Measurements from ENCODE around the gene DNMT3B. TPM values are rescaled to one million over a fixed set of nuclear protein-coding genes. Genes with fewer than 3 reads are reported as not detected.
"Not testable (repeated sequence)": the region's sequence is repeated elsewhere in the genome, so short reads cannot be mapped to it uniquely, and the experiment has no call there.

Gene DNMT3B
- under 1 TPM; 0.38 to 0.56 TPM for total RNA-seq
- long read RNA-seq, donor 1, result 0 reads
- long read RNA-seq, donor 2, result 0 reads

- intact Hi-C loops (cut with DNase I), result loop anchor here in 1 of 2 donors (10.0 kb wide), 1 partner anchor 77 kb away; no protein-coding TSS in a partner anchor
- peak; percentile 91 for DNase-seq (ENCODE audit: low spot score)
Observed at GRCh38 chr20:32761831-32762753, at the start of gene DNMT3B. Gene DNMT3B (plus strand): TSS chr20:32762385. CDS start chr20:32780324, 17,939 bp downstream.

- intact Hi-C loops (cut with DNase I), result no loop called here
- DNase-seq (ENCODE audit: low spot score), result no peak
Observed at GRCh38 chr20:32718749-32719348, 43.3 kb upstream of the DNMT3B start.

- DNase-seq (ENCODE audit: low spot score), result peak; percentile 82
Observed at GRCh38 chr20:32727683-32728082, 34.5 kb upstream of the DNMT3B start.

GRCh38 chr20:32728435-32728834 is 33.8 kb upstream of the DNMT3B start:
- intact Hi-C loops (cut with DNase I), result not testable (repeated sequence)
- peak; percentile 9 for DNase-seq (ENCODE audit: low spot score)

More at GRCh38 chr20:32727683-32728082, 34.5 kb upstream of the DNMT3B start:
- intact Hi-C loops (cut with DNase I), result no loop called here

- DNase-seq (ENCODE audit: low spot score), result not testable (repeated sequence)
Observed at GRCh38 chr20:32729334-32729733, 32.9 kb upstream of the DNMT3B start.

GRCh38 chr20:32731882-32732266 is 30.3 kb upstream of the DNMT3B start:
- DNase-seq (ENCODE audit: low spot score), result no peak
- intact Hi-C loops (cut with DNase I), result no loop called here

More at GRCh38 chr20:32729334-32729733, 32.9 kb upstream of the DNMT3B start:
- intact Hi-C loops (cut with DNase I), result not testable (repeated sequence)

- intact Hi-C loops (cut with DNase I), result loop anchor here in 1 of 2 donors (2.0 kb wide), 1 partner anchor 73 kb away; no protein-coding TSS in a partner anchor
- DNase-seq (ENCODE audit: low spot score), result no peak
Observed at GRCh38 chr20:32737371-32738223, 24.6 kb upstream of the DNMT3B start.

GRCh38 chr20:32741151-32741550 is 21.0 kb upstream of the DNMT3B start:
- intact Hi-C loops (cut with DNase I), result no loop called here
- no peak for DNase-seq (ENCODE audit: low spot score)

- intact Hi-C loops (cut with DNase I), result no loop called here
- no peak for DNase-seq (ENCODE audit: low spot score)
Observed at GRCh38 chr20:32742322-32743236, 19.6 kb upstream of the DNMT3B start.

- intact Hi-C loops (cut with DNase I), result no loop called here
- DNase-seq (ENCODE audit: low spot score), result peak; percentile 90
Observed at GRCh38 chr20:32743237-32744112, 18.7 kb upstream of the DNMT3B start, which contains the start of gene COMMD7. Gene COMMD7 (minus strand): TSS chr20:32743467. CDS start chr20:32743391, 76 bp downstream.

- intact Hi-C loops (cut with DNase I), result no loop called here
- no peak for DNase-seq (ENCODE audit: low spot score)
Observed at GRCh38 chr20:32749914-32750637, 12.1 kb upstream of the DNMT3B start.

GRCh38 chr20:32751293-32751692 is 10.9 kb upstream of the DNMT3B start:
- intact Hi-C loops (cut with DNase I), result no loop called here
- DNase-seq (ENCODE audit: low spot score), result no peak

GRCh38 chr20:32751702-32752457 is 10.3 kb upstream of the DNMT3B start:
- DNase-seq (ENCODE audit: low spot score), result no peak
- intact Hi-C loops (cut with DNase I), result no loop called here

- intact Hi-C loops (cut with DNase I), result no loop called here
Observed at GRCh38 chr20:32752458-32753250, 9.5 kb upstream of the DNMT3B start.

GRCh38 chr20:32753731-32754130 is 8.5 kb upstream of the DNMT3B start:
- DNase-seq (ENCODE audit: low spot score), result no peak
- intact Hi-C loops (cut with DNase I), result no loop called here

More at GRCh38 chr20:32752458-32753250, 9.5 kb upstream of the DNMT3B start:
- DNase-seq (ENCODE audit: low spot score), result no peak
